SIG-M5 treated with dmso at 0.1 percent for 504 hours (cell line): ENCODE results near the gene TMEM87A.
A peak's percentile ranks its signal among the peaks of the same experiment; 100 is the strongest.
"Not testable (repeated sequence)": the region's sequence is repeated elsewhere in the genome, so short reads cannot be mapped to it uniquely, and the experiment has no call there.

ENCODE experiments used
- DNase-seq: peaks from one replicate; lab custom pipeline; 2025; ENCODE audit not compliant: unreplicated experiment; lab: John Stamatoyannopoulos, UW

TMEM87A gene, protein sequence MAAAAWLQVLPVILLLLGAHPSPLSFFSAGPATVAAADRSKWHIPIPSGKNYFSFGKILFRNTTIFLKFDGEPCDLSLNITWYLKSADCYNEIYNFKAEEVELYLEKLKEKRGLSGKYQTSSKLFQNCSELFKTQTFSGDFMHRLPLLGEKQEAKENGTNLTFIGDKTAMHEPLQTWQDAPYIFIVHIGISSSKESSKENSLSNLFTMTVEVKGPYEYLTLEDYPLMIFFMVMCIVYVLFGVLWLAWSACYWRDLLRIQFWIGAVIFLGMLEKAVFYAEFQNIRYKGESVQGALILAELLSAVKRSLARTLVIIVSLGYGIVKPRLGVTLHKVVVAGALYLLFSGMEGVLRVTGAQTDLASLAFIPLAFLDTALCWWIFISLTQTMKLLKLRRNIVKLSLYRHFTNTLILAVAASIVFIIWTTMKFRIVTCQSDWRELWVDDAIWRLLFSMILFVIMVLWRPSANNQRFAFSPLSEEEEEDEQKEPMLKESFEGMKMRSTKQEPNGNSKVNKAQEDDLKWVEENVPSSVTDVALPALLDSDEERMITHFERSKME

DNA sequence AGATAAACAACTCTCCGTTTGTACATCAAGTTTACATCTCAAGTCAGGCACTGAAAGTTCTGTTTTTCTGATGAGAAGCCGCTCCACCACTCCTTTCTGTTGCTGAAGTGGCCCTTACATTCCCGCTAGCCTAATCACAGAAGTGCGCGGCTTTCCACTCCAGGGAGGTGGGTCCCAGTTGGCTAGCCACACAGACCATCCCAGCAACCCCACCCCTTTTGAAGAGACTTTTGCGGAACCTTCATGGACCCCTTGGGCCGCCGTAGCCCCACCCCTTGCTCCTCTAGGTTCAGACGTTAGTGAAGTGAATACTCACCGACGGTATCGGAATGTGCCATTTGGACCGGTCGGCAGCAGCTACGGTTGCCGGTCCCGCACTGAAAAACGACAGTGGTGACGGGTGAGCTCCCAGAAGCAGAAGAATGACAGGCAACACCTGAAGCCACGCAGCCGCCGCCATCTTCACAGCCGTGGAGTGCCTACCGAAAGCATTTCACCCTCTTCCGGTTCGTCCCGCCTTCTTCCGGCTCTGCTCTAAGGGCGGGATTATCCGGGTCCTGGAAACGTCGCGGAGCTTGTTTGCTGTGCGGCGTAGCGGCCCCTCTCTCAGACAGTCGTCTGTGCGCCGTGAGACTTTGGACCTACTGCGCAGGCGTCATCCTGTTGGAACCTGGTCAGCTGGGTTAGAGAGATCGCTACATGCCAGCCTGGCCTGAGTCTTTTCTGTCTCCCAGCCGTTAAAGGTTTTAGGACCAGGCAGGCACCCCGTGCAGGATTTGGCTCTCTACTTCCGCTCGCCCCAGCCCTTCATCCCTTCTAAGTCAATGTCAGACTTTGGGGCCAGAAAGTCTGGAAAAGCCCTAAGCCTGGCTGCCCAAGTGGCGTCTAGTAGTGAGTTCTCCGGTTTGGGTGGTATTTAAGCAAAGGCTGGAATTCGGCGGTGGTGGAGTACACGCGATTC lies at the start of gene TMEM87A, which contains the start of gene GANC:
TMEM87A (minus strand) TSS at position 495 of the 961 bp plus-strand sequence; CDS start at position 460, 35 bp downstream.
GANC (plus strand) TSS at position 263 of the 961 bp plus-strand sequence. CDS start 1,281 bp downstream, outside the sequence.
- peak; percentile 96 for DNase-seq

DNA sequence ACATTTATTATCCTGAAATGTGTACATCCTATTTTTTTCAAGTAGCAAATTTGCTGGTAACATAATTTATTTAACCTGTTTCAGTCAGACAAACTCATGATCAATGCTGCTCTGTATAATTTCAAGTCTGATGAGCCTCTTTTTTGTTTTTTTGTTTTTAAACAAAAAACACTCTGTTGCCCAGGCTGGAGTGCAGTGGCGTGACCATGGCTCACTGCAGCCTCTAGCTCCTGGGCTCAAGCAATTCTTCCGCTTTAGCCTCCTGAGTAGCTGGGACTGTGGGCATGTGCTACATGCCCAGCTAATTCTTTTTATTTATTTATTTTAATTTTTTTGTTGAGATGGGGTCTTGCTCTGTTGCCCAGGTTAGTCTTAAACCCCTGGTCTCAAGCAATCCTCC lies 46.0 kb upstream of the TMEM87A start:
- DNase-seq = no peak

DNA sequence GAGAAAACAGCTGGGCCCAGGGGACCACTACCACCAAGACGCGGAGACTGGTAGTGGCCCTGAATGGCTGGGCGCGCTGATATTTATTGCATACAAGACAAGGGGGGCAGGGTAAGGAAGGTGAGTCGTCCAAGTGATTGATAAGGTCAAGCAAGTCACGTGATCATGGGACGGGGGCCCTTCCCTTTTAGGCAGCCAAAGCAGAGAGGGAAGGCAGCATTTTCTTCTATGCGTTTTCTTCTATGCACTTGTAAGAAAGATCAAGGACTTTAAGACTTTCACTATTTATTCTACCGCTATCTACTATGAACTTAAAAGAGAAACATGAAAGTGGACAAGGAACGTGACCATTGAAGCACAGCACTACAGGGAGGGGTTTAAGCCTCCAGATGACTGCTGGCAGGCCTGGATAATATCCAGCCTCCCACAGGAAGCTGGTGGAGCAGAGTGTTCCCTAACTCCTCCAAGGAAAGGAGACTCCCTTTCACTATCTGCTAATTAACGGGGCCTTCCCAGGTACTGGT lies 43.1 kb upstream of the TMEM87A start:
- not testable (repeated sequence) for DNase-seq

DNA sequence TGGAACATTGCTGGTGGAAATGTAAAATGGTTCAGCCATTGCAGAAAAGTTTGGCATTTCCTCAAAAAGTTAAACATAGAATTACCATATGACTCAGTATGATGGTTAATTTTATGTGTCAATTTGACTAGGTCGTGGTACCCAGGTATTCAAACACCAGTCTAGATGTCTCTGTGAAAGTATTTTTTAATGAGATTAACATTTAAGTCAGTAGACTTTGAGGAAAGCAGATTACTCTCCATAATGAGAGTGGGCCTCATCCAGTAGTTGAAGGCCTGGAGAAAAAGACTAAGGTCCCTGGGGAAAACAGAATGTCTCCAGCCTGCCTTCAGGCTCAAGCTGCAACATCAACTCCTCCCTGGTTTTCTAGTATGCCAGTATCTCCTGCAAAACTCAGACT lies 42.3 kb upstream of the TMEM87A start:
- DNase-seq = no peak

DNA sequence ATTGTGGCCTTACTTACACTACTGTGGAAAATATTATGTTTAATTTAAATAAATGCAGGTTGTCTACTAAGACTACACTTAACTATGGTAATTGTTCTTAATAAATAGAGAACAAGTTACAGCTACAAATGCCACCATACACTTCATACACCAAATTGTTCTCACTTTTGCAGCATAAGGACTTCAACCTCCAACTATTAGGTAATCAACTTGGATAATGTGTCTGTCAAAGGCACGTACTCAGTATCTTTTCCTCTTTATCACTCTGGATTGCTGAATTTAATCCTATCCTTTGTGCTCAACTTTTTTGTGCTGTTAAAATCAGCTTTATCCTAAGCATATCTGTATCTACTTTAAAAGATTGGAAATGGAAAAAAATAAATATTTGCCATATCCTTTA lies 41.6 kb upstream of the TMEM87A start:
- no peak for DNase-seq

DNA sequence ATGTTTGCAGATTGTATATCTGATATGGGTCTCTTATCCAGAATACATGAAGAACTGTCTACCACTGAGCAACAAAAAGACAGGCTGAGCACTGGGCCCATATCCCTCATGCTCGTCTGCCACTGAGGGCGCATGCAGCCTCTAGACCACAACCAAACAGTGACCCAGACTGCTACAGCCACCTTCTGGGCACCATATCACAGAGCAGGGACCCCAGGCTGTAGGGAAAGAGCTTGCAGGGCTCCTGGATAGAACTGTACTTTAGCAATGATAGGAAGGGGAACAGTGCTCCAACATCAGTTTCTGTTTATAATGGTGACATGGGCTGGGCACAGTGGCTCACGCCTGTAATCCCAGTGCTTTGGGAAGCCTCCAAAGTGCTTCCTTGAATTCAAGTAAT lies 40.2 kb upstream of the TMEM87A start:
- DNase-seq = no peak

DNA sequence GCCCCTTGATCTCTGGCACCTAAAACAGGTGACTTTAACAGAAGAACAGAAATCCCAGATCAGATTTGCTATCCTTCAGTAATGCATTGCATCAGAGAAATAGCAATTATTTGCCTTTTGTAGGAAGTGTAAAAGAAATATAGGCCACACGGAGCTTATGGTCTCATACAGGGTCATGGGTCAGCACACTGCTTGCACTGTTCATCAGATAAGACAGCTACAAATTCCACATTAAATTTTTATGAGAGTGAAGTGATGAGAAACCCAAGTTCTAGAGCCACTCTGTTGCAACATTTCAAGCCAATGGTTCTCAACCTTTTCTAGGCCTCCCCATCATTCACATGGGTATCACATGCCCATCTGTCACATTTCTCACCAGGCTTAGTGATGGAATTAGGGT lies 33.4 kb upstream of the TMEM87A start:
- DNase-seq = no peak

DNA sequence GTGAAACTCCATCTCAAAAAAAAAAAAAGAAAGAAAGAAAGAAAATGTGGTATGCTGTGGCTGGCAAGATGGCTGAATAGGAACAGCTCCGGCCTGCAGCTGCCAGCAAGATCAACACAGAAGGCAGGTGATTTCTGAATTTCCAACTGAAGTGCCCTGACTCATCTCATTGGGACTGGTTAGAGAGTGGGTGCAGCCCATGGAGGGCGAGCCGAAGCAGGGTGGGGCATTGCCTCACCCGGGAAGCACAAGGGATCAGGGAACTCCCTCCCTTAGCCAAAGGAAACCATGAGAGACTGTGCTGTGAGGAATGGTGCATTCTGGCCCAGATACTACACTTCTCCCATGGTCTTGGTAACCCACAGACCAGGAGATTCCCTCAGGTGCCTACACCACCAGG lies 27.8 kb upstream of the TMEM87A start:
- DNase-seq = not testable (repeated sequence)

DNA sequence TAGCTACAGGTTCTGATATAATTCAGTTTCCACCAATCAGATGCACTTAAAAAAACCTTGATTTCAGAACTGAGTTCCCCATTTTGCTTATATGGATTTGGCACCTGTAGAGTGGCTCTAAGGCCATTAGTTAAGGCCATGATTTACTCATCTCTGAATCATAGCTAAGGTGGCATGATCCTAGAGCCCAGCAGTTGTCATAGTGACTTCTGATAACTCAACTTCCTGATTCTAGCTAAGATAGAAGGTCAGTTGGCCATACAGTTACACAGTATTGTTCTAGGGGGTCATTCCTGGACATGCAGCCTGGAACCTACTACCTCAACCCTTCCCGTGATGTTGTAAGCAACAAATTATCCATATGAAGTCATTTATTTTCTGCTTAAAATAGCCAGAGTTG lies 15.9 kb upstream of the TMEM87A start:
- no peak for DNase-seq

DNA sequence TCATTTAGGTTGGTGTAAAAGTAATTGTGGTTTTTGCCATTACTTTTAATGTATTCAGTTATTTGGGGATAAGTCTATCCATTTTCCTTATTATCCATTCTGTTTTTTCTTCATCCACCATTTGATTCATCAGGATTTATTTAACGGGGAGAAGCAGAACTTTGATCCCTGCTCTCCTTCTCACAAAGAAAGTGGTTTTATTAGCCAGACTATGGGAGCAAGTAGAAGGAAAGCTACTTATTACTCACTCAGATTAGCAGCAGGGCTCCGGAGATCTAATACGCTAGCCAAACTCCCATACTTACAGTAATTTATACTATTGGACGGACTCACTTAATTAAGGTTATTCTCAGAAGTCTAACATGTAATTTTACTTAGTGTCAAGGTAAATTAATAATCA lies 14.7 kb upstream of the TMEM87A start:
- no peak for DNase-seq

DNA sequence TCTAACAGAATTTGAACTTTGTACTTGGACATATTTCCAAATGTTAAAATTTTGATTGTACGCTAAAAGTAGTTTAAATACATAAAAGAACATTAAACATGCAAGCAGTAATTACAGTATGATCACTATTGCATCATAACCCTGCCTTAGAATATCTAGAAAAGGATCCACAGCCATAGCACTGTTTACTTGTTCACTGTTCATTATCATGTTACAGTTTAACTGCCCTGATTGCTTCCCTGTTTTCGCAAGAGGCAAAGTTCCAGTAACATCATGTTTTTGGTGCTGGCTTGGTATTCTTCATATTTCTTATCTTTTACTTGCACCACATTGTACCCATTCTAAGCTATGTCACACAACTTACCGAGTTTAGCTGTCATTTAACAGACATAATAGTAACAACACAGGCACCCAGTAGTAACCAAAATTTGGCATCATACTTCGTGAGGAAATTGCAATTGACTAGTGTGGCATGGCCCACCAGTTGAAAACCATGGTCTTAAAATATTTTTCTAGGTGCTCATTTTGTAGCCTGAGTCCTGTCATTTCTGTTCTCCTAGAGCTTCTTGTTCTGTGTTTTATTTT lies 13.3 kb upstream of the TMEM87A start:
- DNase-seq = peak; percentile 53

DNA sequence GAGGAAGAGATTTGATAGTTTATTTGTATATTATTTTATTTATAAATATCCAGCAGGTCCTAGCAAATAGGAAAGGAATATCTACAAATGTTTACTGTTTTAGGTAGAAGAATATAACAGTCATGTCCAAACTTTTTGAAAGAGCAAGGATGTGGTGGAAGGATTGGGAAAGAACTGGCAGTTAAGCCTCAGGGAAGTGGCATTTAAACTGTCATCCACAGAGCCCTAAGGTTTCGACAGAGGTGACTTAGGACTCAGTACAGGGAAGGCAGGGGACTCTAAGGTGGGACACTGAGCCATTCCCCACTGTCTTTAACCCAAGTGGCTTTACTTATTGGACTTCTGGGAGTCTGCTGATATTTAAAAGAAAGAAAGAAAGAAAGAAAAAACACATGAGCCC lies 11.8 kb upstream of the TMEM87A start:
- peak; percentile 64 for DNase-seq

DNA sequence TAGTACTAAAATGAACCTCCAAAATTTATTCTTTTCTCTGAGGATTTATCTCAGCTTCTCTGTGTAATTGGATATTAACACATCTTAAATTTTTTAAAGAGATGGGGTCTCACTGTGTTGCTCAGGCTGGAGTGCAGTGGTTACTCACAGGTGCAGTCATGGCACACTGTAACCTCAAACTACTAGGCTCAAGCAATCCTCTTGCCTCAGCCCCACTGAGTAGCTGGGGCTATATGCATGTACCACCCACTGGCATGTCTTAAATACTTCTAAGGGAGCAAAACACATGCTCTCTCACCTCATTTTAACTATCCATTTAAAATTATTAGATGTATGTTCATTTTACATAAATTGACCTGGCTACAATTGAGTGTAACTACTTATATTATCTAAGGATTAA lies 11.3 kb upstream of the TMEM87A start:
- DNase-seq = no peak

DNA sequence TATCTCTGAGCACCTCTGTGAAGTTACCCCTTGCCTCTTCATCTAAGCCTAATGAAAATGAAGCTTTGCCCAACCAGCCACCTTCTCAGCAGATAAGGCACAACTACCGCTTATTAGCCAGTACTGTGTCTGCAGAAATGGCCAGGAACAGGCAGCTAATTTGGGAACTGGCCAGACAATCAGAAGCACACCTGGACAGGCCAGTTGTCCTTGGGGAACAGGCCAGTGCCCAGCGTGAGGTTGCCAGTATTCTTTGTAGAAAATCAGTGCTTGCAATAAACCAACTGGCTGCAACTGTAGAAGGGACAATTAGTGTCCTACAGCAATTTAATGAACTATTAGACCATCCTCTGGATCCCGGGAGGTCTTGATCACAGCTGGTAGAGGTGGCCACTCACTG lies 10.4 kb upstream of the TMEM87A start:
- no peak for DNase-seq

DNA sequence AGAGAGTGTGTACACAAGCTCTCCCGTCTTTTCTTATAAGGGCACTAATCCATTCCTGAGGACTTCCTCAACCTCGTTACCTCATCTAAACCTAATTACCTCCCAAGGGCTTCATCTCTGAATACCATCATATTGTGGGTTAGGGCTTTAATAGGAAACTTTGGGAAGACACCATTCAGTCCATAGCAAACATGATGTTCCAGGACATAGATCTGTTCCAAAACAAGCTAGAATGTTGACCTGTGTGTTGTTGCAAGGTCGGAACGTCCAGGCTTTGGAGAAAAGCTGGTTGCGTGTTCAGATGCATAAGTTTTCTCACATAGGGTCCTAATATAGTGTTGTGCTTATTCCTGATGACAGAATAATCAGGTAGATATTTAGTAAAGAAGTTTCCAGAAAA lies 9.7 kb upstream of the TMEM87A start:
- DNase-seq = no peak

DNA sequence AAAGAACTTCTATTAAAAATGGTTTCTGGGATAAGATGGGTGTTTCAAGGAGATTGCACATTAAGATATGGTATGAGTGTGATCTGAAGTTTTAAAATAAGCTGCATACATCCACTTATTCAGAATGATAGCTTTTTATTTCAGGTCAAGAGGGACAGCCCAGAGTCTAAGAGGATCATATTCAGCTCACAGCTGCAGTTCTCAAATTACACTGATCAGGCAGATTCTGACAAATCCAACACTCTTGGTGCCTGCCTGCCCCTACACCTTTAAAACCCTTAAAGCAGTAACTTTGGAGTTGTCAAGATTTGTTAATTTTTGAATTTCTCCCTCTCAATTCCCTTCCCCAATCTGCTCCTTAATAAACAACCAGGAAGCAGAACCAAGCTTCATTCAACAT lies 9.1 kb upstream of the TMEM87A start:
- no peak for DNase-seq

DNA sequence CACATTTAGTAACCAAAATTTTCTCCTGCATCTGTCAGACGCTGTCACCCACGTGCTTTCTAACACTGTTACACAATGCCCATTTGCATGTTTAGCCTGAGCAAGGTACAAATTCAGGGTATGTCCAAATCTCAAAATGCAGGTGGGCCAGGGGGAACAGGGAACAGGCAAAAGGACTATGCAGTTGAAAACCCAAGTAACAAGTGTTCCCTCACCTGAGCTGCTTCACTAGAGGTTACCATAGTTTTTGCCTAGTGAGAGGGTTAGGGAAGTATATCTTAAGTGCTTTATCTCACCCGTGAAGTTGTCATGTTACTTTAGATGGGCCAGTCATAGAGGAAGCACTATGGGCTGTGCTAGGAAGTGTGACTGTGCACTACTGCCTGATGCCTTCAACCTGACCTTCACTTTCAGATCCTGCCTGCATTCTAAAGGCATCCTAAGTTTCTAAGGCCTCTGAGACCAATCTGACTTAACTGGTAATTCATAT lies 6.0 kb upstream of the TMEM87A start:
- peak; percentile 16 for DNase-seq

DNA sequence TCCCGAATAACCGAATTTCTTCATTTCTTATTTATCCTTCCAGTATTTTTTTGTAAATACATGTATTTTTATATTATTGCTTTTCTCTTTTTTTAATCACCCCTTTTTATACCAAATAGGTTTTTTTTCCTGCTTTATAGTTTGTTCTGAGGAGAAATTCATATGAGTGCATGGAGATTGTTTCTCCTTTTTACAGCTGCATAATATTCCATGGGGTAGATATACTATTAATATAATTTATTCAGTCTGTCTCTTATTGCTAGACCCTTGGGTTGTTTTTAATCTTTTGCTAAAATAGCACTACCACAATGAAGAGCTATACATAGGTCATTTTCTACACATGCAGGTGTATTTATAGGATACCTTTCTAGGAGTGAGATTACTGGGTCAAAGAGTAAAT lies 3.5 kb upstream of the TMEM87A start:
- no peak for DNase-seq

DNA sequence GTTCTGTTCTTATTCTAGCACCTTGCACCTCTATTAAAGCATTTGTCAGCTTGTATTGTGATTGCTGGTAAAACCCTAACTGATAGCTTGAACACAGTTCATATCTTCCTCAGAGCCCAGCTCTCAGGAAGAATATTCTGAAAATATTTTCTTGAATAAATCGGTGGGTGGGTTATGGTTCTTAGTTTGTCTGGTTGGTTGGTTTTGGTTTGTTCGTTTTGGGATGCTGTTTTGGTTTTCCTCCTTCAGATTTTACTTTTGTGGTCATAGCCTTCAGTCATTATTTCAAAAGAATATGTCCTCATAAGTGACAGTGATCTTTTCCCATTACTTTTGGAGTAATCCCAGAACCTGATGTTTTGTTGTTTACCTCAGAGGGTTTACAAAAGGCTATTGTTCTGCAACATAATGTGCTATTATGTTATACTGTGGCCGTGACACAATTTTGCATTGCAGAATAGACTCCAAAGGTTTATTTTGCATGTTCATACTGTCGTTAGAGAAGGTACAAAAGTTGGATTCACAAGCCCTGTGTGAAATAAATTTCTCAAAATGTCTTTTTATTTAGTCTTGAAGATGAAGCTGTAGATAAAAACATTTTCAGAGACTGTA lies 2.7 kb upstream of the TMEM87A start:
- DNase-seq = no peak

DNA sequence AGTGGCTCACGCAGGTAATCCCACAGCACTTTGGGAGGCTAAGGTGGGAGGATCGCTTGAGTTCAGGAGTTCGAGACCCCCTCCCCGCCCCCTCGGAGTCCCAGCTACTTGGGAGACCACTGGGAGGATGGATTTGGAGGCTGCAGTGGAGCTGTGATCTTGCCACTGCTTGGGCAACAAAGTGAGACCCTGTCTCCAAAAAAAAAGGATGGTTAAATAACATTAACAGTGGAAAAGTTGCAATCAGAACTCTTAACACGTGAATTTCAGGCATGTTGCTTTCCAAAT lies 1.4 kb upstream of the TMEM87A start:
- DNase-seq = no peak
